ENCODE measurements around the gene NFU1. TPM values are rescaled to one million over a fixed set of nuclear protein-coding genes. Genes with fewer than 3 reads are reported as not detected.

NFU1 gene
- total RNA-seq: 39.4 TPM

DNA sequence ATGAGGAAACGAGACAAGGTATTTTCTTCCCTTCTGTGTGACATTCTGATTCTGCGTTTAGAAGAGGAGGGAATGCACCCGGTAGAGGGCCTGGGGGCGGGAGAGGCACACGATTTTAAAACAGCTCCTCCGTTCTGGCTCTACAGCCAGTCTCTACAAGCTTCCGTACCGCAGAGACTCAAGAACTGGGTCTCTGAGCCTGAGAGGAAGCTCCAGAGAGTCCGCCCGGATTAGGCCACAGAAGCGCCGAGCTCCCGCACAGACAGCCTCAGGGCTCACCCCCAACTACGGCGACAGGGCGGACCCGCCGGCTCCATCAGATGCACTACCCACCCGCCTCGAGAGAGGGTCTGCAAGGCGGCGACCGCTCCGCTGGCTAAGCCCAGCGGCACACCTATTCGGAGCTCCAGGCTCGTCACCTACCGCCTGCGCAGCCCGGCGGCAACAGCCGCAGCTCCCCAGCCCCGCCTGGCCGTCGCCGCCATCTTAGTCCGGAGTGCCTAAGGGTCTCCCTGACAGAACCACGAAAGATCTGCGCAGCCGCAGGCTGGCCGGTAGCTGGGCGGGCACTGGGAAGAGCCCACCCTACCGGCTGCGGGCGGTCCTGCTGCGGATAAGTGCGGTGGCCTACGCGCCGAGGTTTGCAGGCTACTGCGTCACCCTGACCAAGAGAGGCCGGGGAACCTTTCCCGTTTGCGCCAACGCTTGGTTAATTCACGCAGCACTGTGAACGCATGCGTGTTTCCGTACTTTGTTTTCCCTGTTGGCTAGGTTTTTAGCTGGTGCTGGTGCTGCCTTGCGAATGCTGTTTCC lies at the start of gene NFU1:
NFU1 (minus strand) TSS at position 498 of the 813 bp plus-strand sequence; CDS start at position 485, 13 bp downstream.
- peak; percentile 91 for DNase-seq (ENCODE audit: low spot score)

DNA sequence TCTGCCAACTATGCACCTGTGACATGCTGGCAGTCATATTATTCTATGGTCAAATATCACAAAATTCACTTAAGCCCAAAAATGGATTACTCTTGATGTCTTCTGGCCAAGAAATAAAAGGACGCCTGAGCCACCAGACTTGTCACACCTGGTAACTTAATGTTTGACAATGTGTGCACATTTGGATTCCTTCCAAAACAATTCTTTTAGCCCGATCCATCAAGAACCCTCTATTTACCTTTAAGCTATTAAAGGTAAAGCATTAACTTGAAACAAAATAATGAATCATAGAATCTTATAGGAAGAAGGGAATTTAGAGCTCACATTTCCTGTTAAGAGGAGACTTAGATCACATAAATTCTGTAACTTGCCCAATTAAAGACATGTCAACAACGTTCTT lies 46.5 kb upstream of the NFU1 start:
- DNase-seq (ENCODE audit: low spot score): no peak

DNA sequence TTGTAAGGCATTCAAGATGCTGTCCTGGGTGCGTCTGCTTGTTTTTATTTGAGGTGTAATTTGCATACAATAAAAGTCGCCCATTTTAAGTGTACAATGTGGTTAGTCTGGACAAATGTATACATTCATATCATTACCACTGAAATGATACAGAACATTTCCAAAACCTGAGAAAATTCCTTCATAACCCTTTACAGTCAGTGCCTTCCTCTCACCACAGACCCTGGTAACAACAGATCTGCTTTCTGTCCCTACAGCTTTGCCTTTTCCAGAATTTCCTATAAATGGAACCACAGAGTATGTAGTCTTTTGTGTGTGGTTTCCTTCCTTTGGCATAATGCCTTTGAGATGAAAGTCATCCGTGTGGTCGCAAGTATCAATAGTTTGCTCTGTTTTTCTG lies 45.8 kb upstream of the NFU1 start:
- no peak for DNase-seq (ENCODE audit: low spot score)

DNA sequence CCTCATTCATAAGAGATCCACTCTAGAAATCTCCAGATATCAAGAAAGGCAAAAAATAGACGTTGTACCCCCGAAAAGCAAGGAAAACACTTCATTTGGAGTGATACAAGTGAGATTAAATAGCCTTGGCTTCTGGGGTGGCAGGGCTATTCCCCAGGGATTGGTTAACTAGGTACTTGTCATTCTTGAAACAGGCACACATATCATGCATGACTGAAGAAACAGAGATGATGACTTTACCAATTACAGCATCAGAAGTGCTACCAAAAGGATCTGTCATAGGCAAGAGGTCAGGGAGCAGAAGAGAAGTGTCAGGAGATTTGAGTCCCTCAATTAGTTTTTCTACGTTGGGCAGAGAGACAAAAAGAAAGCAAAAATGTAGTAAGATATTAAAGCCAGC lies 45.2 kb upstream of the NFU1 start:
- no peak for DNase-seq (ENCODE audit: low spot score)

DNA sequence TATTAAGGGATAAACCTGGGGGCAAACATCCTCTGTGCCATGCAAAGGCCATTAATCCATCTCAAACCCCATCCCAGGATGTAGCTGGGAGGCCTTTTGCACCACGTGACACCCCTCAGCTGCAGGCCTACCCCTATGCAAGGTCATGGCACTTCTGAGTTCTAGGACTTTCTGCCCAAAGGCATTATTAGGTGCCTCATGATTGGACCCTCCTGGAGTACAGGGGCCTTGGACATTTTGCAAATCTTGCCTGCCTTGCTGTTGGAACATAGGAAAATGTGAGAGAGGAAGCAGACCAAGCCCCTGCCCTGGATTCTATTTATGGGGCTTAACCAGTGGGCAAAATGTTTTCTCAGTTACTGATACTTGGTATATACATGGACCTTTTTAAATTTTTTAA lies 44.2 kb upstream of the NFU1 start:
- no peak for DNase-seq (ENCODE audit: low spot score)

DNA sequence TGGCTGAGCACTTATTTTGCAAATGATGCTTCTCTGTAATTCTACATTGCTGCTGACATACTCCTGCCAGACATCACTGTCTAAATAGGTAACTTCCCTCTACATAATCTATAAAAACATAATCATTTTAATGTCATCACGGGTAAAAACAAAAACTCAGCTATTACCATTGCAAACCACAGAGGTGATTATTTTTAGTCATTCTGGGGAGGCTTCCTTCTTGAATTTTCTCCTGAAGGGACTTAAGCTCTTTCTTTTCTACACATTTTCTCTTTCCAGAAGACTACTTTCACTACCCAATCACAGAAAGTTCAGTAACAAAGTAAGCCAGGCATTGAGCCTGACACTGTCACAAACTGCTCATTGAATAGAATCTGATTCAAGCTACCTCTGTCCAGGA lies 40.4 kb upstream of the NFU1 start:
- no peak for DNase-seq (ENCODE audit: low spot score)

DNA sequence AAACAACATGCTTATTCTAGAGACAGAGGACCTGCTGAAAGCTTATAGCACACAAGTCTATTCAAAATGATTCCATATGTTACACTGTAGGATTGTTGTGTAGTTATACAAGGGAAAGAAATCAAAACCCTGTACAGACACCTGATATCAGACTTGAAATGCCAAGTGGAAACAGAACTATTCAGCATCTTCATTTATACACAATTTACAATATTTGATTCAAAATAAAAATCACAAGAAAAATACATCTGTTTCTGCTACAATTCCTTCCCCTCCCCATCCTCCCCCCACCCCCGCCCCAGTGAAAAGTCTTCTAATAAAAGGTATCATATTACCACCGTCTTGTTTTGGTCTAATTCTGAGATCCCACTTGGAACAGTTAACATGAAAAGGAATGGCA lies 37.5 kb upstream of the NFU1 start:
- DNase-seq (ENCODE audit: low spot score): no peak

- DNase-seq (ENCODE audit: low spot score): no peak
Observed at GRCh38 chr2:69471793-69472192, 34.6 kb upstream of the NFU1 start.

DNA sequence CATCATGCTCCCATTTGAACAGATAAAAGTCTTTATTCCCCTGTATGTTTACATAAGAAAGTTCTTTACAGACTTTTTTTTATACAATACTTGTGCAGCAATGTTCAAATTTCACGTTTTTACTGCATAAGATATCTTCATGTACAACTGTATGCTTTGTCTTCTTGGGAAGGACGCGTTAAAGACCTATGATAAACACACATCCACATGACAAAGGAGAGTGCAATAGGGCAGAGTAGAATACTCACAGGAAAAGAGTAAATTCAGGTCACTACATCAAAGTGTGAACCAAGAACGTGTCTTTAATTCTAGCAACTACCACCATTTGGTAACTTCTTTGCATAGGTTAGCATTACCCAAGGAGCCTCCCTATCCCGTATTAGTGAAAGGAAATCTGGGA lies 33.7 kb upstream of the NFU1 start:
- no peak for DNase-seq (ENCODE audit: low spot score)

GRCh38 chr2:69469784-69470183 lies 32.5 kb upstream of the NFU1 start:
- no peak for DNase-seq (ENCODE audit: low spot score)

GRCh38 chr2:69469375-69469774 lies 32.1 kb upstream of the NFU1 start:
- no peak for DNase-seq (ENCODE audit: low spot score)

DNA sequence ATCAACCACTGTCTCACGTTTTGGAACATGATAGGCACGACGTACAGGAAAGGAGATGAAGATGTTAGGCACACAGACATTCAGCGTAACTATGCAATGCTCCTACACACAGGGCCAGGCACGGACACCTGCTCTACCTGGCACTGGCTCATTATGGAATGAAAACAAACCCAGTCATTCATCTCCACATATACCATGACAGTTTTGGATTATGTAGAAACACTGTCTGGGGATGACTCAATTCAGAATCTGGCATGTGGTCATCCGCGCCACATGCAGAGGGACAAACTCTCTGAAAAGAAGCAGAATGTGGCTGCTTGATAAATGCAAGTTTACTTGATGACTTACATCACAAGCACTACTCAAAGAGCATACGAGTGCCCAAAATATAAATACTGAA lies 29.5 kb upstream of the NFU1 start:
- DNase-seq (ENCODE audit: low spot score): no peak

GRCh38 chr2:69465513-69466456 lies 28.6 kb upstream of the NFU1 start:
- DNase-seq (ENCODE audit: low spot score): peak; percentile 47

DNA sequence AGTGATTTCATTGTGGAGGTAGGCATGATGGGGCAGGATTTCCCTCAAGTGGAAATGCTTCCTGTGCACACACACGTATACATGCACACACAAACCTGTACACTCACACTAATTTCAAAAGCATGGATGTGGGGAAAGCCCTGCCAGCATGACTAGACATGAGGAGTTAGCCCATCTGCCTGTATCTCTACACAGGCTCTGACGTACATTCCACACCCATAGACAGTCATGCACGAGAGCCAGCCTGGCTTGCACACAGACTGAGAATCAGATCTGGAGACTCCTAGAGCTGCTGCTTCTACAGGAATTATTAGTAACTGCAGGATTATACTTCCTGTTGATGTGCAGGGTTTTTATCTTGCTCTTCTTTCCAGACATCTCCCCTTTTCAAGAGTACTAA lies 27.3 kb upstream of the NFU1 start:
- DNase-seq (ENCODE audit: low spot score): no peak

DNA sequence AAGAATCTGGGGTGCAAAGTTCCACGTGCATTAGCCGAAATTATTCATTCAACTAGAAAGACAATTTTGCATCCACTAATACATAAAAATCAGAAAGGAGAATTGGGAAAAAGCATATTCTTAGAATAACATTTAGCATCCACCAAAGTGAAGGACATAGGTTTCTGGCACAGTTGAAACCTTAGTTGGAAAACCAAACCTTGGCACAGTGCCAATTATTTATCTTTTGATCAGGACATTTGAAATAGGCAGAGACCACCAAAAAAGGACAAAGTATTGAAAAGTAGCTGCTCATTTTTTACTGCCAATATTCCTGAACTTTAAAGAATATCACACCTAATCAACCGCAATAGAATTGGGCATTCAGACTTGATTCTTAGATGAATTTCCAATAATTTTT lies 25.5 kb upstream of the NFU1 start:
- no peak for DNase-seq (ENCODE audit: low spot score)

GRCh38 chr2:69461404-69461803 lies 24.2 kb upstream of the NFU1 start:
- DNase-seq (ENCODE audit: low spot score): no peak

DNA sequence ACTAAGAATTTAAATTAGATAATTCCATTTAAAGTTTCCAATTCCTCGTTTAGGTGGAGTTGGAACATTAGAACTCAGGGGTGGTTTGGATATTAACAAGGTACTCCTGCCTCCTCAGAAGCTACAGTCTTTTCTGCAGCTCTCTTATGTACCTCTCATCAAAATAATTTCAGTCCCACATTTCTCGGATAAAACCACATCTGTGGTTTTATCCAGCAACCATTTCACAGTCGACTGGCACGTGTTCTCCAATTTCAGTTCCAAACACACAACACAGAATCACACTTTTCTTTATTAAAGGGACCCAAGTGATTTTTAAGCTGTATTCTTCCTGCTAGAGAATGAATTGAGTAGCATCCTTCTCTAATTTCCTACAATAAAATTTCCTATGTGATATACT lies 22.7 kb upstream of the NFU1 start:
- no peak for DNase-seq (ENCODE audit: low spot score)

DNA sequence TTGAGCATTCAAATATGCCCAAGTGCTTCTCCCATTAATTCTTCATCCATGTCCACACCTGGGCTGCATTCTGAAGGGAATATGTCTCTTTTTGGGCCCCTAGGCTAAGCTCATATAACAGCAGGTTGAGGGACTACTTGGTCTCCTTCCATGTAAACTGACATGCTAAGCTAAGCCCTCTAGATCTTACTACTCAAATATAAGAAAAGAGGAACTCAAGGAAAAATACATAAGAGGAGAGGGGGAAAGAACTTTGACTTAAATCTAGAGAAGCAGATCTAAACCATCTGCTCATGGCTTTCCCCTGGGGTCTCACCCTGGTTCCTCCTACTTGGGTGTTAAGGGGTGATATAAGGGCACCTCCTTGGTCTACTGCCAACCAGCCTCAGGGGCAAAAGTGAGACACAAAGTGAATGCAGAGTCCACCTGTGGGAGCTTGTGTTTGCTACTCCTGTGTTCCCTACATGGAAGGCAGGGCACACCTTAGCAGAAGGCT lies 19.8 kb upstream of the NFU1 start:
- no peak for DNase-seq (ENCODE audit: low spot score)

DNA sequence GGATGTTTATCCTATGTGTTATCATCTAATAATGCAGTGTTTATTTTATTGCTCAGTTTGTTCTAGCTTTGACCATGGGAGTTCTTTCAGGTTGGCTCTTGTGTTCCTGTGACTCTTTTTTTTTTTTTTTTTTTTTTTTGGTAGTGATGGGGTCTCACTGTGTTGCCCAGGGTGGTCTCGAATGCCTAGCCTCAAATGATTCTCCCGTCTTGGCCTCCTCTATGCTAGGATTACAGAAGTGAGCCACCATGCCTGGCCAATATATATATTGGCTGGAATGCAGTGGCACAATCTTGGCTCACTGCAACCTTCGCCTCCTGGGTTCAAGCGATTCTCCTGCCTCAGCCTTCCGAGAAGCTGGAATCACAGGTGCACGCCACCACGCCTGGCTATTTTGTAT lies 18.9 kb upstream of the NFU1 start:
- DNase-seq (ENCODE audit: low spot score): no peak

DNA sequence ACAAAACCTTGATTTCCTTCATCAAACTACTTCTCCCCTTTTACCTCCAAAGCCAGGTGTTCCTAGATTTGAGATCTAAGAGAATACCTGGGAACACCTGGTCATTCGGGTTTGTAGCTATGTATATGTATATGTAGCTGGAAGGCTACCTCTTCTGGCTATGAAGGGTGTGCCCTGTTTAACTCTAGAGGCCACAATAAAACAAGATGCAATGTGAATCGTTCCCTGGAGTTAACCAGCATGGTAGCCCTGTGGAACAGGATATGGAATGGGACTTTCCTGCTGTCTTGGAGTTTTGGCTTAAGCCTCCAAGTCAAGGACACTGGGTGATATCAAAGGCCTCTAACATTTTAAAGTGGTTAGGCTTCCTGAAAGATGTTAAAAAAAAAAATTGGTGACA lies 17.7 kb upstream of the NFU1 start:
- DNase-seq (ENCODE audit: low spot score): no peak

DNA sequence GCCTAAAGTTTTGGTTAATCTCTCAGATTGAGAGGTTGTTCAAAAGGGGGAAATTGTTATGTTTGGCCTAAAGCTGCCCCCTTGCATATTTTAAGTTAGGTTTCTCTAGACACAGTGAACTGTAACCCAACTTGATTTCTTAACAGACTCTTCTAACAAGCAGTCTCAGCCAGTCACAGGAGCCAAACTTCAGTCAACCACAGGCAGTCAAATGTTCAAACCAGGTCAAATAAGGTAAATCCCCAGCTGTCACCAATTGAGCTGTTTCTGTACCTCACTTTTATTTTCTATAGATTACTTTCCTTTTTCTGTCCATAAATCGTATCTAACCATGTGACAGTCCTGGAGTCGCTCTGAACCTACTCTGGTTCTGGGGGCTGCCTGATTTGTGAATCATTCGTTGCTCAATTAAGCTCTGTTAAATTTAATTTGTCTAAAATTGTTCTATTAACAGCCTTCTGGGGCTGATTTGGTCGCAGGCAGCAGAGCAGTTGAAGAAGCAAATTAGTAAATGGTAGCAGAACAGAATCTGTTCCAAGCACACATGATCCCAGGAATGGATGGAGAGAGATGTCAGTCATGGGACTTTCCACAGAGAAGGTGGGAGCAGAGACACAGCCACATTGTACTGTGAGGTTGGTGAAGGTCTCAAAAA lies 16.4 kb upstream of the NFU1 start:
- DNase-seq (ENCODE audit: low spot score): no peak

DNA sequence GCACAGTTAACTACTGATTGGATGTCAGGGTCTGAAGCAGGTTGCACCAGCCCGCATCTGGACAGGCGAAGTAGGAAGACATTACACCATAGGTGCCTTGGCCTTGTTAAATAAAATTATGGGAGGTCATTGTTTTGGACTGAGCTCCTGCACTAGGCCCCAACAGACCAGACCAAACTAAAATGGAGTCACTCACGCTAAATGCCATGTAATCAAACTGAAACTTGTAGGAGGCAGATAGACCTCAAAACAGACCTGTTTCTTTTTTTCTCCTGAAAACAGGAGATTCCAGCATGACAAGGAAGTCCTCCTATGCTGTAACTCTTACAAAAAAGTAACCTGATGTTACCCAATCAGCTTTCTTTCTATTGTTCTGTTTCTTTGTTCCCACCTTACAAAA lies 15.5 kb upstream of the NFU1 start:
- no peak for DNase-seq (ENCODE audit: low spot score)

Data from ureter (tissue), 1 donor.